Transverse colon (tissue), 4 donors: Measurements from ENCODE around the gene HID1. TPM values are rescaled to one million over a fixed set of nuclear protein-coding genes. Genes with fewer than 3 reads are reported as not detected.
"Not testable (repeated sequence)": the region's sequence is repeated elsewhere in the genome, so short reads cannot be mapped to it uniquely, and the experiment has no call there.

Experiments used
- DNase-seq: peaks from one replicate; pipeline ENCODE4 v3.0.0-alpha.2; 2019
- H3K27ac ChIP-seq, 4 donors: fragments of 200-600 bp; sonication (generic); 2 replicates each; pipeline ENCODE4 v1.5.1; 2016 to 2018; ENCODE audit warnings: inconsistent platforms in 4 of 4
- H3K27me3 ChIP-seq: fragments of 200-600 bp; sonication (generic); 2 replicates; pipeline ENCODE4 v1.5.1; 2017; ENCODE audit warnings: inconsistent platforms
- H3K36me3 ChIP-seq, 4 donors: fragments of 200-600 bp; sonication (generic); 2 replicates each; pipeline ENCODE4 v1.5.1; 2017 to 2019; ENCODE audit warnings: inconsistent platforms in 4 of 4
- H3K4me1 ChIP-seq, 4 donors: fragments of 200-600 bp; sonication (generic); 2 replicates each; pipeline ENCODE4 v1.5.1; 2017 to 2020; ENCODE audit warnings: inconsistent platforms in 4 of 4
- H3K4me3 ChIP-seq, 4 donors: fragments of 200-600 bp; sonication (generic); 1 replicate in 1 of 4; 2 replicates in 3 of 4; pipeline versions ENCODE4 v1.5.1 to v1.6.1; 2017 to 2019; ENCODE audit warnings: inconsistent platforms in 4 of 4
- H3K9me3 ChIP-seq, 2 donors: fragments of 200-600 bp; sonication (generic); 2 replicates each; pipeline ENCODE4 v1.5.1; 2017 to 2019; ENCODE audit warnings: inconsistent platforms in 2 of 2
- CTCF ChIP-seq, 5 experiments: fragments of 200-600 bp in 3 of 5; fragments of 450-650 bp in 2 of 5; sonication (generic) in 3 of 5; IDR thresholded peaks; 1 replicate in 2 of 5; 2 replicates in 3 of 5; pipeline ENCODE4 v1.5.1; 2016 to 2017; ENCODE audit warnings: antibody characterized with exemption in 5 of 5, inconsistent platforms in 3 of 5, mild to moderate bottlenecking in 2 of 5, moderate library complexity in 1 of 5
- EP300 ChIP-seq: sonication (generic); formaldehyde crosslinking; IDR thresholded peaks from one replicate; pipeline ENCODE4 v1.6.1; 2017; ENCODE audit warnings: antibody characterized with exemption, low read depth
- POLR2A ChIP-seq: fragments of 450-650 bp; IDR thresholded peaks from one replicate; pipeline ENCODE4 v1.6.1; 2016; ENCODE audit warnings: antibody characterized with exemption, mild to moderate bottlenecking, moderate library complexity
- POLR2AphosphoS5 ChIP-seq, 3 donors: sonication (generic); formaldehyde crosslinking; IDR thresholded peaks; one replicate each; pipeline ENCODE4 v1.6.1; 2016; ENCODE audit warnings: antibody characterized with exemption in 3 of 3
- WGBS, 2 donors: methylation state at CpG; one replicate each; pipeline ENCODE4 v1.1.5; 2018; ENCODE audit warnings: low coverage in 1 of 2; 5-methylcytosine and 5-hydroxymethylcytosine counted together
- in situ Hi-C, 4 donors: fragments of 200-750 bp; cut with MboI; loops; one replicate each; pipeline versions ENCODE4 v1.15.0 to v1.15.1; 2017; ENCODE audit warnings: low sequenced_read_pairs in 3 of 4, low pct_ligation_motif_present in 1 of 4, low pct_unique_long_range_greater_than_20kb in 1 of 4
- intact Hi-C: fragments of 100-400 bp; cut with DNase I; formaldehyde crosslinking; loops from one replicate; pipeline ENCODE4 v1.15.1; 2023; ENCODE audit warnings: low total_unique reads
- total RNA-seq, 4 donors: library from RNA; depleted of rRNA; stranded (reverse); fragments of >200 nt; gene quantifications; one replicate each; pipeline ENCODE4 v1.1.0, GENCODE V29; 2016

Gene HID1
- total RNA-seq, 4 donors from 2014 or later, result 30.2 to 221 (median 50.7) TPM

GRCh38 chr17:74907012-74907411 lies 65.5 kb downstream of the HID1 start:
- peaks cover 10% of the 10 kb centered on the region for H3K27me3 ChIP-seq

GRCh38 chr17:74906214-74906793 lies 66.3 kb downstream of the HID1 start:
- H3K4me3 ChIP-seq, H3K36me3 ChIP-seq, H3K27ac ChIP-seq, H3K9me3 ChIP-seq, DNase-seq, H3K4me1 ChIP-seq, intact Hi-C loops, in situ Hi-C loops: not testable (repeated sequence)
- peaks cover 15% of the 10 kb centered on the region for H3K27me3 ChIP-seq
- WGBS, 2 donors, result 63 to 66% methylated on average over 3 to 6 of the region's 6 CpGs

More at GRCh38 chr17:74907012-74907411, 65.5 kb downstream of the HID1 start:
- no peak for DNase-seq
- intact Hi-C loops, result no loop called here
- Histone ChIP-seq H3K9me3 (no peaks in the 10 kb centered on the region), H3K4me3 (no peak overlapping the region), H3K27ac (no peak overlapping the region), H3K4me1 (no peaks in the 10 kb centered on the region), H3K36me3 (no peaks in the 10 kb centered on the region)
- WGBS, 2 donors, result 92 to 96% methylated on average over 5 to 25 of the region's 34 CpGs
- in situ Hi-C loops, result no loop called here
- TF ChIP-seq POLR2AphosphoS5 (IDR thresholded peaks at IDR 0.05) (no peak), CTCF (IDR thresholded peaks at IDR 0.05) (no peak), POLR2A (no peak), EP300 (no peak)

GRCh38 chr17:74904687-74905409 lies 67.7 kb downstream of the HID1 start:
- TF ChIP-seq CTCF (IDR thresholded peaks at IDR 0.05) (no peak), POLR2A (no peak), POLR2AphosphoS5 (IDR thresholded peaks at IDR 0.05) (no peak), EP300 (no peak)
- no peaks in the 10 kb centered on the region for H3K4me1 ChIP-seq
- DNase-seq, result no peak
- 63 to 79% methylated on average over 3 to 7 of the region's 7 CpGs for WGBS, 2 donors
- in situ Hi-C loops, result no loop called here
- H3K9me3 ChIP-seq, result no peaks in the 10 kb centered on the region
- intact Hi-C loops, result no loop called here
- H3K27me3 ChIP-seq, result peaks cover 17% of the 10 kb centered on the region
- no peaks in the 10 kb centered on the region for H3K36me3 ChIP-seq
- no peak overlapping the region for H3K4me3 ChIP-seq
- H3K27ac ChIP-seq, result no peak overlapping the region

- Histone ChIP-seq H3K4me3 (no peak overlapping the region), H3K4me1 (no peaks in the 10 kb centered on the region), H3K27me3 (peaks cover 17% of the 10 kb centered on the region), H3K36me3 (no peaks in the 10 kb centered on the region), H3K9me3 (no peaks in the 10 kb centered on the region), H3K27ac (no peak overlapping the region)
- no peak for TF ChIP-seq EP300
- WGBS, 2 donors, result 49% methylated on average over 6 of the region's 6 CpGs; no CpG with 5 or more reads in 1 of the 2 donors
- intact Hi-C loops, result loop anchor here (1.0 kb wide), 1 partner anchor 25 kb away; no protein-coding TSS in a partner anchor
- in situ Hi-C loops, result no loop called here
- DNase-seq, result no peak
Measured at GRCh38 chr17:74903671-74904070, 68.9 kb downstream of the HID1 start.

GRCh38 chr17:74903034-74903433 lies 69.5 kb downstream of the HID1 start:
- no peak overlapping the region for H3K27ac ChIP-seq
- in situ Hi-C loops (no loop called here), intact Hi-C loops (loop anchor here (1.0 kb wide), 1 partner anchor 25 kb away; no protein-coding TSS in a partner anchor)
- no peaks in the 10 kb centered on the region for H3K9me3 ChIP-seq
- no peak for TF ChIP-seq POLR2A
- no peak for TF ChIP-seq POLR2AphosphoS5 (IDR thresholded peaks at IDR 0.05)
- TF ChIP-seq CTCF (IDR thresholded peaks at IDR 0.05), result no peak
- no peak for TF ChIP-seq EP300
- WGBS, 2 donors, result 80 to 93% methylated on average over 3 to 9 of the region's 9 CpGs
- H3K4me3 ChIP-seq, result no peak overlapping the region
- H3K36me3 ChIP-seq, result no peaks in the 10 kb centered on the region
- peaks cover 17% of the 10 kb centered on the region for H3K27me3 ChIP-seq
- H3K4me1 ChIP-seq, result no peaks in the 10 kb centered on the region
- DNase-seq, result no peak
